ENCODE measurements around the gene SMPD4. TPM values are rescaled to one million over a fixed set of nuclear protein-coding genes. Genes with fewer than 3 reads are reported as not detected.
"Not testable (repeated sequence)": the region's sequence is repeated elsewhere in the genome, so short reads cannot be mapped to it uniquely, and the experiment has no call there.

SMPD4 gene
- polyA plus RNA-seq, 3 donors: 10.5 to 34.6 (median 14.2) TPM

DNA sequence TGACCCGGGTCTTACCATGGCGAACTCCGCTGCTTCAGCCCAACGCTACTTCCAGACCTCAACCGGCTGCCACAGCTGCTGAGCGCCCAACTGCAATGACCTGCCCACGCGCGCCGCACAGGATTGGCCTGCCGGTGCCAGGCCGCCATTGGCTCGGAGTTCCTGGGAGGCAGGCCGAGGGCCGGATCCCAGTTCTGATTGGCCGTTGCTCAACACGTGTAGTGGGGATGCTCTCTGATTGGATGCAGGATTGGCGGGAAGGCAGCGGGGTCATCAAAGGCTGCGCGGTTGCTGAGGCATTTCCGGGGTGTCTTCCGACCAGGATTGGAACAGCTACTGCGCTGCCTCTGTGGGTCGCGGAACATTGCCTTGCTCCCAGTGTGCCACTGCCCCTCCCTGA lies 16.9 kb upstream of the SMPD4 start, which contains the start of gene TUBA3E:
TSS of gene TUBA3E (minus strand) at position 97 of the 400 bp plus-strand sequence. CDS start at position 18, 79 bp downstream.
- intact Hi-C loops (cut with micrococcal nuclease): no loop called here
- Mint-ChIP-seq H3K36me3 (no peaks in the 10 kb centered on the region), H3K27me3 (ENCODE audit: low read depth in 3 of 3) (peaks cover 2 to 7% (median 4%) of the 10 kb centered on the region in 3 donors), H3K4me1 (peaks cover 5% of the 10 kb centered on the region), H3K4me3 (no peak within 1 kb of the TSS), H3K9me3 (peaks cover 0 to 9% (median 7%) of the 10 kb centered on the region in 7 donors), H3K27ac (peak within 1 kb of the TSS in 1 of 7 donors; percentile 2)
- Histone ChIP-seq H2AFZ (ENCODE audit: insufficient read depth, low read depth, low read length, poor library complexity, severe bottlenecking) (no peak within 1 kb of the TSS), H3K36me3 (replicated peaks in 1 of 2; ENCODE audit: control insufficient read depth in 1 of 2, insufficient read depth in 2 of 2, low read length in 2 of 2) (no peaks in the 10 kb centered on the region), H3K4me3 (replicated peaks in 1 of 3; ENCODE audit: low read depth in 2 of 3, low read length in 3 of 3) (no peak within 1 kb of the TSS), H3K4me2 (replicated peaks; ENCODE audit: extremely low read depth, low read length, poor library complexity, severe bottlenecking) (no peak within 1 kb of the TSS), H3K27ac (ENCODE audit: low read depth in 1 of 2, low read length in 2 of 2) (no peak within 1 kb of the TSS), H3K27me3 (ENCODE audit: control insufficient read depth in 2 of 2, insufficient read depth in 2 of 2, low read length in 2 of 2) (no peaks in the 10 kb centered on the region), H4K20me1 (ENCODE audit: insufficient read depth, low read length) (no peaks in the 10 kb centered on the region), H3K79me2 (ENCODE audit: insufficient read depth, low read length) (no peaks in the 10 kb centered on the region), H3K4me1 (ENCODE audit: control insufficient read depth in 1 of 2, insufficient read depth in 2 of 2, low read length in 2 of 2) (peaks cover 0 to 5% of the 10 kb centered on the region in 2 donors), H3K9ac (ENCODE audit: insufficient read depth, low read length, poor library complexity, severe bottlenecking) (no peak within 1 kb of the TSS), H3K9me3 (replicated peaks in 1 of 2; ENCODE audit: control insufficient read depth in 1 of 2, insufficient read depth in 1 of 2, low read length in 2 of 2) (no peaks in the 10 kb centered on the region)
- no peak for DNase-seq
- TF ChIP-seq, protein P1, sequence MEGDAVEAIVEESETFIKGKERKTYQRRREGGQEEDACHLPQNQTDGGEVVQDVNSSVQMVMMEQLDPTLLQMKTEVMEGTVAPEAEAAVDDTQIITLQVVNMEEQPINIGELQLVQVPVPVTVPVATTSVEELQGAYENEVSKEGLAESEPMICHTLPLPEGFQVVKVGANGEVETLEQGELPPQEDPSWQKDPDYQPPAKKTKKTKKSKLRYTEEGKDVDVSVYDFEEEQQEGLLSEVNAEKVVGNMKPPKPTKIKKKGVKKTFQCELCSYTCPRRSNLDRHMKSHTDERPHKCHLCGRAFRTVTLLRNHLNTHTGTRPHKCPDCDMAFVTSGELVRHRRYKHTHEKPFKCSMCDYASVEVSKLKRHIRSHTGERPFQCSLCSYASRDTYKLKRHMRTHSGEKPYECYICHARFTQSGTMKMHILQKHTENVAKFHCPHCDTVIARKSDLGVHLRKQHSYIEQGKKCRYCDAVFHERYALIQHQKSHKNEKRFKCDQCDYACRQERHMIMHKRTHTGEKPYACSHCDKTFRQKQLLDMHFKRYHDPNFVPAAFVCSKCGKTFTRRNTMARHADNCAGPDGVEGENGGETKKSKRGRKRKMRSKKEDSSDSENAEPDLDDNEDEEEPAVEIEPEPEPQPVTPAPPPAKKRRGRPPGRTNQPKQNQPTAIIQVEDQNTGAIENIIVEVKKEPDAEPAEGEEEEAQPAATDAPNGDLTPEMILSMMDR (IDR thresholded peaks at IDR 0.05): no peak
- WGBS (ENCODE audit: insufficient coverage): no CpG with 5 or more reads among the region's 26 CpGs

DNA sequence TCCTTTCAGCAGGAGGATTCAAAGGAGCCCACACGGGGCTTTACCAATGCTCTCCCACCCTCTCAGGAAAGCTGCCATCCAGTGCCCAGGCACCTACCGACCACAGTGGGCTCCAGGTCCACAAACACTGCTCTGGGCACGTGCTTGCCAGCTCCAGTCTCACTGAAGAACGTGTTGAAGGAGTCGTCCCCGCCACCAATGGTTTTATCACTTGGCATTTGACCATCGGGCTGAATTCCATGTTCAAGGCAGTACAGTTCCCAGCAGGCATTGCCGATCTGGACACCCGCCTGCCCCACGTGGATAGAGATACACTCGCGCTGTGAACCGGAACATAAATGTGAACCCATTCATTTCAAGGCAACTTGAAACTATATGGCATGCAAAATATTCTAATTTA lies 14.7 kb upstream of the SMPD4 start:
- H3K36me3 ChIP-seq (replicated peaks in 1 of 2; ENCODE audit: control insufficient read depth in 1 of 2, insufficient read depth in 2 of 2, low read length in 2 of 2); H2AFZ ChIP-seq (ENCODE audit: insufficient read depth, low read depth, low read length, poor library complexity, severe bottlenecking); H3K27ac ChIP-seq (ENCODE audit: low read depth in 1 of 2, low read length in 2 of 2); intact Hi-C loops (cut with micrococcal nuclease); H3K9me3 Mint-ChIP-seq; H3K27me3 ChIP-seq (ENCODE audit: control insufficient read depth in 2 of 2, insufficient read depth in 2 of 2, low read length in 2 of 2); H4K20me1 ChIP-seq (ENCODE audit: insufficient read depth, low read length); H3K4me3 ChIP-seq (replicated peaks in 1 of 3; ENCODE audit: low read depth in 2 of 3, low read length in 3 of 3); H3K4me1 ChIP-seq (ENCODE audit: control insufficient read depth in 1 of 2, insufficient read depth in 2 of 2, low read length in 2 of 2); DNase-seq; H3K36me3 Mint-ChIP-seq; H3K9ac ChIP-seq (ENCODE audit: insufficient read depth, low read length, poor library complexity, severe bottlenecking); H3K79me2 ChIP-seq (ENCODE audit: insufficient read depth, low read length); H3K27me3 Mint-ChIP-seq (ENCODE audit: low read depth in 3 of 3); H3K4me3 Mint-ChIP-seq; H3K4me1 Mint-ChIP-seq; H3K4me2 ChIP-seq (replicated peaks; ENCODE audit: extremely low read depth, low read length, poor library complexity, severe bottlenecking); H3K27ac Mint-ChIP-seq; H3K9me3 ChIP-seq (replicated peaks in 1 of 2; ENCODE audit: control insufficient read depth in 1 of 2, insufficient read depth in 1 of 2, low read length in 2 of 2): not testable (repeated sequence)
- WGBS (ENCODE audit: insufficient coverage): no CpG with 5 or more reads among the region's 13 CpGs

DNA sequence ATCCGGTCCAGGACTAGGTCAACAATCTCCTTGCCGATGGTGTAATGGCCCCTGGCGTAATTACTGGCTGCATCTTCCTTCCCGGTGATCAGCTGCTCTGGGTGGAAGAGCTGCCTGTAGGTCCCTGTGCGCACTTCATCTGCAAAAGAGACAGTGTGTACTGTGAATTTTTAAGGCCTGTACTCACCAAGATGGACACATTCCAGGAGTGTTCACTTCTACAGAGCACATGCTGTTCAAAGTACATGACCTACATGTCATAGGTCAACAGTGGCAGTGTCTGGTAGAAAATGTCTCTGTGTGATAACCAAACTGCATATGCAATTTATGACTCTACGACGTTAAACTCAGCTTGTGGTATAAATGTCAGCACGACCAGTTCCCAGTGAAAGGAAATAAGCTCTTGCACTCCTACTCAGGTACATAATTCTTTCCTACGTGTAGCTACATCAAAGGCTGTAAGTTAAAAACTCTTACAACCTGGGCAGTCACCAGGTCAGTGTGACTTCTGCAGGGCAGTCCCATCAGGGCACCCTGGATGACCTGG lies 13.8 kb upstream of the SMPD4 start:
- H3K9ac ChIP-seq (ENCODE audit: insufficient read depth, low read length, poor library complexity, severe bottlenecking); H3K4me3 ChIP-seq (replicated peaks in 1 of 3; ENCODE audit: low read depth in 2 of 3, low read length in 3 of 3); H3K9me3 Mint-ChIP-seq; H3K79me2 ChIP-seq (ENCODE audit: insufficient read depth, low read length); intact Hi-C loops (cut with micrococcal nuclease); H3K9me3 ChIP-seq (replicated peaks in 1 of 2; ENCODE audit: control insufficient read depth in 1 of 2, insufficient read depth in 1 of 2, low read length in 2 of 2); H3K27ac ChIP-seq (ENCODE audit: low read depth in 1 of 2, low read length in 2 of 2); H3K4me2 ChIP-seq (replicated peaks; ENCODE audit: extremely low read depth, low read length, poor library complexity, severe bottlenecking); H3K4me1 ChIP-seq (ENCODE audit: control insufficient read depth in 1 of 2, insufficient read depth in 2 of 2, low read length in 2 of 2); H2AFZ ChIP-seq (ENCODE audit: insufficient read depth, low read depth, low read length, poor library complexity, severe bottlenecking); H3K4me1 Mint-ChIP-seq; DNase-seq; H3K4me3 Mint-ChIP-seq; H3K27me3 ChIP-seq (ENCODE audit: control insufficient read depth in 2 of 2, insufficient read depth in 2 of 2, low read length in 2 of 2); H3K27me3 Mint-ChIP-seq (ENCODE audit: low read depth in 3 of 3); H4K20me1 ChIP-seq (ENCODE audit: insufficient read depth, low read length); H3K36me3 ChIP-seq (replicated peaks in 1 of 2; ENCODE audit: control insufficient read depth in 1 of 2, insufficient read depth in 2 of 2, low read length in 2 of 2); H3K27ac Mint-ChIP-seq: not testable (repeated sequence)
- WGBS (ENCODE audit: insufficient coverage): 83% methylated on average over 3 of the region's 9 CpGs
- H3K36me3 Mint-ChIP-seq: peaks cover 5 to 17% of the 10 kb centered on the region in 2 donors

DNA sequence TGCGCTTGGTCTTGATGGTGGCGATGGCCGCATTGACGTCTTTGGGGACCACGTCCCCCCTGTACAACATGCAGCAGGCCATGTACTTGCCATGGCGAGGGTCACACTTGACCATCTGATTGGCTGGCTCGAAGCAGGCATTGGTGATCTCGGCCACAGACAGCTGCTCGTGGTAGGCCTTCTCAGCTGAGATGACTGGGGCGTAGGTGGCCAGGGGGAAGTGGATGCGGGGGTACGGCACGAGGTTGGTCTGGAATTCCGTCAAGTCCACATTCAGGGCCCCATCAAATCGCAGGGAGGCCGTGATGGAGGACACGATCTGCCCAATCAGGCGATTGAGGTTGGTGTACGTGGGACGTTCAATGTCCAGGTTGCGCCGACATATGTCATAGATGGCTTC lies 12.4 kb upstream of the SMPD4 start:
- H3K4me1 Mint-ChIP-seq; H4K20me1 ChIP-seq (ENCODE audit: insufficient read depth, low read length); DNase-seq; H3K9ac ChIP-seq (ENCODE audit: insufficient read depth, low read length, poor library complexity, severe bottlenecking); H3K79me2 ChIP-seq (ENCODE audit: insufficient read depth, low read length); H3K27me3 ChIP-seq (ENCODE audit: control insufficient read depth in 2 of 2, insufficient read depth in 2 of 2, low read length in 2 of 2); H3K27ac ChIP-seq (ENCODE audit: low read depth in 1 of 2, low read length in 2 of 2); H2AFZ ChIP-seq (ENCODE audit: insufficient read depth, low read depth, low read length, poor library complexity, severe bottlenecking); H3K9me3 ChIP-seq (replicated peaks in 1 of 2; ENCODE audit: control insufficient read depth in 1 of 2, insufficient read depth in 1 of 2, low read length in 2 of 2); H3K4me2 ChIP-seq (replicated peaks; ENCODE audit: extremely low read depth, low read length, poor library complexity, severe bottlenecking); intact Hi-C loops (cut with micrococcal nuclease); H3K4me3 Mint-ChIP-seq; H3K27me3 Mint-ChIP-seq (ENCODE audit: low read depth in 3 of 3); H3K4me3 ChIP-seq (replicated peaks in 1 of 3; ENCODE audit: low read depth in 2 of 3, low read length in 3 of 3); H3K9me3 Mint-ChIP-seq; H3K4me1 ChIP-seq (ENCODE audit: control insufficient read depth in 1 of 2, insufficient read depth in 2 of 2, low read length in 2 of 2); H3K36me3 ChIP-seq (replicated peaks in 1 of 2; ENCODE audit: control insufficient read depth in 1 of 2, insufficient read depth in 2 of 2, low read length in 2 of 2): not testable (repeated sequence)
- Mint-ChIP-seq H3K27ac (peak overlapping the region in 1 of 7 donors; percentile 11), H3K36me3 (peaks cover 5 to 25% of the 10 kb centered on the region in 2 donors)
- WGBS (ENCODE audit: insufficient coverage): 67% methylated on average over 7 of the region's 22 CpGs

All from CD14-positive monocyte (primary cell).